ENCODE data around the gene TSPAN4. TPM values are rescaled to one million over a fixed set of nuclear protein-coding genes. Genes with fewer than 3 reads are reported as not detected.
A peak's percentile ranks its signal among the peaks of the same experiment; 100 is the strongest.

TSPAN4 gene
- total and polyA plus RNA-seq, 2 of the 13 experiments (the other 11 are each of a cell fraction or from before 2014, with no cell fraction given) = 31.7 to 68.3 TPM

GRCh38 chr11:844693-845644 is 2.3 kb downstream of the TSPAN4 start (continued):
- TF ChIP-seq ZSCAN5A (CRISPR knock-in tag; IDR thresholded peaks at IDR 0.05; ENCODE audit: borderline replicate concordance) (no peak), PRDM10 (CRISPR knock-in tag; IDR thresholded peaks at IDR 0.05; ENCODE audit: low read depth) (peak; percentile 46; the same call in 1 of the 2 replicates), NCOA5 (CRISPR knock-in tag; IDR thresholded peaks at IDR 0.05) (no peak), SMAD9 (CRISPR knock-in tag; IDR thresholded peaks at IDR 0.05) (0 out of 2 replicates have a peak, but pooled peaks have one; percentile 41), MYC (CRISPR knock-in tag; IDR thresholded peaks at IDR 0.05; ENCODE audit: borderline replicate concordance) (0 out of 2 replicates have a peak, but pooled peaks have one; percentile 44), TGIF2 (CRISPR knock-in tag; IDR thresholded peaks at IDR 0.05) (no peak), ZNF687 (CRISPR knock-in tag; IDR thresholded peaks at IDR 0.05) (peak; percentile 60), PTBP1 (IDR thresholded peaks at IDR 0.05; ENCODE audit: low read depth, low read length, poor library complexity, severe bottlenecking) (no peak), PHF20 (CRISPR knock-in tag; IDR thresholded peaks at IDR 0.05) (peak; percentile 41; the same call in 1 of the 2 replicates), SIN3A (IDR thresholded peaks at IDR 0.05; ENCODE audit: borderline replicate concordance, low read depth, low read length) (no peak), PHB2 (IDR thresholded peaks at IDR 0.05; ENCODE audit: partially characterized antibody) (no peak), ZNF501 (CRISPR knock-in tag; IDR thresholded peaks at IDR 0.05) (0 out of 2 replicates have a peak, but pooled peaks have one; percentile 22), TFDP1 (CRISPR knock-in tag; IDR thresholded peaks at IDR 0.05; ENCODE audit: borderline replicate concordance) (no peak)
